Body of pancreas (tissue), 4 donors: Measurements from ENCODE around the gene PHLPP2.

Source experiments
- POLR2A ChIP-seq, 3 donors: fragments of 450-650 bp; IDR thresholded peaks; one replicate each; pipeline ENCODE4 v1.6.1; 2016; ENCODE audit warnings: antibody characterized with exemption in 3 of 3, mild to moderate bottlenecking in 2 of 3
- TF ChIP-seq, protein P1 (sequence below), 7 experiments: fragments of 450-650 bp in 4 of 7; fragments of 200-600 bp in 3 of 7; sonication (generic) in 3 of 7; IDR thresholded peaks; one replicate each; pipeline ENCODE4 v1.5.1; 2016 to 2019; ENCODE audit warnings: antibody characterized with exemption in 7 of 7

DNA sequence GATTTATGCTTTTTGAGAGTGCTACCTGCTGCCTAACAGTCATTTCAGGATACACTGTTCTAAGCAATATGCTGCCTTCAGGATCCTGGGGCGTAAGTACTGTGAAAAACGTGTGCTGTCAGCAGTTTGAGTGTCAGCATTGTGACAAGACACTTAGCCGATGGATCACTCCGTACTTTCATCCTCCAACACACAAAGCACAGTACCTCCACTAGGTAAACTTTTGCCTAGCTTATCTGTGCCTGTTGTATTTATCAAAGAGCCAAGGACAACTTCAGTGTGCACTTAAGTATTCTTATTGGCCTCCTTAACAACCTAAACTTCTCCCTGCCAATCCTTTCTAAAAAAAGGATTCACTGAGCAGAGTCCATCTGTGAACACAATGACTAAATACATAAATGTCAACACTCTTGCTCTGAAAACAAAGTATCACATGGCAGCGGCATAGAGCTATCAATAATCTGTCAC is 33.8 kb upstream of the PHLPP2 start:
- TF ChIP-seq, protein P1, sequence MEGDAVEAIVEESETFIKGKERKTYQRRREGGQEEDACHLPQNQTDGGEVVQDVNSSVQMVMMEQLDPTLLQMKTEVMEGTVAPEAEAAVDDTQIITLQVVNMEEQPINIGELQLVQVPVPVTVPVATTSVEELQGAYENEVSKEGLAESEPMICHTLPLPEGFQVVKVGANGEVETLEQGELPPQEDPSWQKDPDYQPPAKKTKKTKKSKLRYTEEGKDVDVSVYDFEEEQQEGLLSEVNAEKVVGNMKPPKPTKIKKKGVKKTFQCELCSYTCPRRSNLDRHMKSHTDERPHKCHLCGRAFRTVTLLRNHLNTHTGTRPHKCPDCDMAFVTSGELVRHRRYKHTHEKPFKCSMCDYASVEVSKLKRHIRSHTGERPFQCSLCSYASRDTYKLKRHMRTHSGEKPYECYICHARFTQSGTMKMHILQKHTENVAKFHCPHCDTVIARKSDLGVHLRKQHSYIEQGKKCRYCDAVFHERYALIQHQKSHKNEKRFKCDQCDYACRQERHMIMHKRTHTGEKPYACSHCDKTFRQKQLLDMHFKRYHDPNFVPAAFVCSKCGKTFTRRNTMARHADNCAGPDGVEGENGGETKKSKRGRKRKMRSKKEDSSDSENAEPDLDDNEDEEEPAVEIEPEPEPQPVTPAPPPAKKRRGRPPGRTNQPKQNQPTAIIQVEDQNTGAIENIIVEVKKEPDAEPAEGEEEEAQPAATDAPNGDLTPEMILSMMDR (IDR thresholded peaks at IDR 0.05): no peak
- no peak for TF ChIP-seq POLR2A (IDR thresholded peaks at IDR 0.05)
